A549 (cell line): Measurements from ENCODE around the gene DSTYK.

Experiments
- MAZ ChIP-seq: fragments of 150-350 bp; IDR thresholded peaks from 2 replicates; pipeline ENCODE4 v1.6.1; 2014; ENCODE audit warnings: antibody characterized with exemption, low read depth, low read length, borderline replicate concordance
- RNF2 ChIP-seq: fragments of 200-600 bp; sonication (generic); IDR thresholded peaks from 2 replicates; pipeline ENCODE4 v1.6.1; 2016; ENCODE audit warnings: low read depth, mild to moderate bottlenecking, antibody characterized with exemption, moderate library complexity, borderline replicate concordance

DNA sequence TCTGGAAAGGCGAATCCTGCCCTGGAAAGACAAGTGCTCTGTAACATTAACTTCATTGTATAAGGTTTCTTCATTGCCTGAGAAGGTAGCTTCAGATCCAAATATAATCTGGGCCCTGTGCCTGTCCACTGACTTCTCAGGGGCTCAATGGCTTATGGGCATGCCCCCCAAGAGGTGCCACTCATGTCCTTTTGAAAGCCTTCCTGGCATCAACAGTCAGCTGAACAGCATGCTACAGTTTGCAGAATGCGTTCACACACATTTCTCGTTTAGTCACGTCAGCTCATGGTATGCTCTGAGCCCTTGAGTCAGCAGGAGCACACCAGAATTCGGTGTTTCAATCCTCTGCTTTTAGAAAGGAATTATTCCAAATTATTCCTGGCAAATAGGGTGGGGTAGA lies 40.1 kb upstream of the DSTYK start:
- no peak for TF ChIP-seq RNF2
- no peak for TF ChIP-seq MAZ
